ENCODE data around the gene PDX1.

The PDX1 gene

GRCh38 chr13:27918918-27919658 lies 712 bp upstream of the PDX1 start:
- H3K4me3 ChIP-seq (ENCODE audit: low read depth, low read length), result no peak overlapping the region
- TF ChIP-seq CTCF (IDR thresholded peaks at IDR 0.05; ENCODE audit: borderline replicate concordance, insufficient read depth, low read depth, low read length), result no peak

GRCh38 chr13:27919659-27919933 lies 204 bp upstream of the PDX1 start:
- no peak overlapping the region for H3K4me3 ChIP-seq (ENCODE audit: low read depth, low read length)
- TF ChIP-seq CTCF (IDR thresholded peaks at IDR 0.05; ENCODE audit: borderline replicate concordance, insufficient read depth, low read depth, low read length), result no peak

GRCh38 chr13:27920677-27921420 lies 1.0 kb downstream of the PDX1 start:
- H3K4me3 ChIP-seq (ENCODE audit: low read depth, low read length), result peak overlapping the region; percentile 39
- TF ChIP-seq CTCF (IDR thresholded peaks at IDR 0.05; ENCODE audit: borderline replicate concordance, insufficient read depth, low read depth, low read length), result no peak

- TF ChIP-seq CTCF (IDR thresholded peaks at IDR 0.05; ENCODE audit: borderline replicate concordance, insufficient read depth, low read depth, low read length), result no peak
- peak overlapping the region; percentile 39 for H3K4me3 ChIP-seq (ENCODE audit: low read depth, low read length)
Observed at GRCh38 chr13:27921421-27921960, 1.7 kb downstream of the PDX1 start.

- no peak for TF ChIP-seq CTCF (IDR thresholded peaks at IDR 0.05; ENCODE audit: borderline replicate concordance, insufficient read depth, low read depth, low read length)
- no peak overlapping the region for H3K4me3 ChIP-seq (ENCODE audit: low read depth, low read length)
Observed at GRCh38 chr13:27921961-27922882, 2.4 kb downstream of the PDX1 start.

GRCh38 chr13:27922883-27923612 lies 3.2 kb downstream of the PDX1 start:
- no peak for TF ChIP-seq CTCF (IDR thresholded peaks at IDR 0.05; ENCODE audit: borderline replicate concordance, insufficient read depth, low read depth, low read length)
- no peak overlapping the region for H3K4me3 ChIP-seq (ENCODE audit: low read depth, low read length)

All from GM12875 (cell line).